SU-DHL-6 (cell line): ENCODE measurements around the gene RBM17.

Experiments
- EZH2phosphoT487 ChIP-seq: fragments of 200-600 bp; sonication (generic), shearing (Covaris generic); conservative IDR thresholded peaks from 2 replicates; pipeline ENCODE4 v1.6.1; 2018; ENCODE audit warnings: mild to moderate bottlenecking, antibody characterized with exemption, low read length, moderate library complexity, mixed read lengths
- TF ChIP-seq, protein P1 (sequence below): fragments of 200-600 bp; sonication (generic); IDR thresholded peaks from one replicate; pipeline ENCODE4 v1.5.1; 2017; ENCODE audit warnings: antibody characterized with exemption, mild to moderate bottlenecking, low read length, moderate library complexity; ENCODE audit not compliant: insufficient read depth, poor library complexity, severe bottlenecking

GRCh38 chr10:6115824-6116350 lies 27.1 kb downstream of the RBM17 start:
- TF ChIP-seq, protein P1, sequence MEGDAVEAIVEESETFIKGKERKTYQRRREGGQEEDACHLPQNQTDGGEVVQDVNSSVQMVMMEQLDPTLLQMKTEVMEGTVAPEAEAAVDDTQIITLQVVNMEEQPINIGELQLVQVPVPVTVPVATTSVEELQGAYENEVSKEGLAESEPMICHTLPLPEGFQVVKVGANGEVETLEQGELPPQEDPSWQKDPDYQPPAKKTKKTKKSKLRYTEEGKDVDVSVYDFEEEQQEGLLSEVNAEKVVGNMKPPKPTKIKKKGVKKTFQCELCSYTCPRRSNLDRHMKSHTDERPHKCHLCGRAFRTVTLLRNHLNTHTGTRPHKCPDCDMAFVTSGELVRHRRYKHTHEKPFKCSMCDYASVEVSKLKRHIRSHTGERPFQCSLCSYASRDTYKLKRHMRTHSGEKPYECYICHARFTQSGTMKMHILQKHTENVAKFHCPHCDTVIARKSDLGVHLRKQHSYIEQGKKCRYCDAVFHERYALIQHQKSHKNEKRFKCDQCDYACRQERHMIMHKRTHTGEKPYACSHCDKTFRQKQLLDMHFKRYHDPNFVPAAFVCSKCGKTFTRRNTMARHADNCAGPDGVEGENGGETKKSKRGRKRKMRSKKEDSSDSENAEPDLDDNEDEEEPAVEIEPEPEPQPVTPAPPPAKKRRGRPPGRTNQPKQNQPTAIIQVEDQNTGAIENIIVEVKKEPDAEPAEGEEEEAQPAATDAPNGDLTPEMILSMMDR = no peak
- no peak for TF ChIP-seq EZH2phosphoT487
